ENCODE data around the gene PAX5. TPM values are rescaled to one million over a fixed set of nuclear protein-coding genes. Genes with fewer than 3 reads are reported as not detected.

The PAX5 gene
- total RNA-seq, 2 experiments from 2014 or later, result 62.5 to 141 TPM

DNA sequence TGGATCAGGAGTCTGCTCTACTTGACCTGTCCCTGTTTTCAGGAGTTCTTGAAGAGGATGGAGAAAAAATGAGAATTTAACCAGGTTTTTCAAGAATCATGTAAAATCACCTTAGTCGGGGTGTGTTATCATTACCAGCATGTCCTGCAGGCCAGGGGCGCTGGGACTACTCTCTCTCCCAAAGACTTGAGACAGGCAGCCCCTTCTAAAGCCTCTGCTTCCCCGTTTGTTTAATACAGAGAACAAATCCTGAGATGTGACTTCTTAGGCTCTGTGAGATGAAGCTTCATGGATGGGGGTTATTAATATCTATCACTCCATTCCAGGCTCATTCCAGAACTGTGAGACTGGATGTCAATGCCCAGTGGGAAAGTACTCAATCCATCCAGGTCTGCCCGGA is 3.0 kb downstream of the PAX5 start:
- peaks cover 41% of the 10 kb centered on the region for H3K36me3 ChIP-seq (ENCODE audit: insufficient read depth, low read length)
- CTCF ChIA-PET (ENCODE audit: unreplicated experiment), result no interaction called here

GRCh38 chr9:37030611-37030939 is 3.5 kb downstream of the PAX5 start:
- peak; percentile 83 for DNase-seq (ENCODE audit: low spot score)
- intact Hi-C loops (cut with micrococcal nuclease; ENCODE audit: unreplicated experiment), result loop anchor here (1.0 to 5.0 kb wide), 4 partner anchors 26 to 342 kb away; no protein-coding TSS in a partner anchor
- Histone ChIP-seq H4K20me1 (ENCODE audit: insufficient read depth, low read length) (peaks cover 31% of the 10 kb centered on the region), H3K36me3 (ENCODE audit: insufficient read depth, low read length) (peaks cover 46% of the 10 kb centered on the region), H3K4me1 (ENCODE audit: insufficient read depth, low read length, poor library complexity, severe bottlenecking) (peaks cover 59% of the 10 kb centered on the region), H3K27ac (ENCODE audit: low read depth, low read length, poor library complexity, severe bottlenecking) (peak overlapping the region; percentile 95), H3K9me3 (ENCODE audit: low read length) (no peaks in the 10 kb centered on the region), H3K79me2 (ENCODE audit: insufficient read depth, low read depth, low read length) (peaks cover 90% of the 10 kb centered on the region), H2AFZ (ENCODE audit: low read length) (no peak overlapping the region), H3K9me2 (ENCODE audit: insufficient read depth, low read length) (no peaks in the 10 kb centered on the region), H3K4me2 (ENCODE audit: low read length) (peak overlapping the region; percentile 81), H3K4me3 (ENCODE audit: low read depth, low read length, poor library complexity, severe bottlenecking) (peak overlapping the region; percentile 88)
- ChIA-PET CTCF (ENCODE audit: unreplicated experiment) (no interaction called here), POLR2A (interaction anchor here (1.4 kb wide), 1 partner anchor 52 kb away, joined by 5 read pairs; no protein-coding TSS in a partner anchor)
- no TSS peak for BruUV-seq (replicated peaks)
- TF ChIP-seq EZH2phosphoT487 (IDR thresholded peaks at IDR 0.05; ENCODE audit: borderline replicate concordance, low read depth, low read length) (no peak), CTCF (conservative IDR thresholded peaks at IDR 0.05; ENCODE audit: low read length) (no peak)

More for the DNA sequence above, 3.0 kb downstream of the PAX5 start:
- POLR2A ChIA-PET, result interaction anchor here (0.5 to 1.3 kb wide), 6 partner anchors 51 to 298 kb away, joined by 3 read pairs; no protein-coding TSS in a partner anchor
- peak; percentile 43 for DNase-seq (ENCODE audit: low spot score)
- peaks cover 26% of the 10 kb centered on the region for H4K20me1 ChIP-seq (ENCODE audit: insufficient read depth, low read length)
- no peak overlapping the region for H2AFZ ChIP-seq (ENCODE audit: low read length)
- H3K79me2 ChIP-seq (ENCODE audit: insufficient read depth, low read depth, low read length), result peaks cover 90% of the 10 kb centered on the region
- H3K4me2 ChIP-seq (ENCODE audit: low read length), result peak overlapping the region; percentile 81
- peak overlapping the region; percentile 95 for H3K27ac ChIP-seq (ENCODE audit: low read depth, low read length, poor library complexity, severe bottlenecking)
- TF ChIP-seq EZH2phosphoT487 (IDR thresholded peaks at IDR 0.05; ENCODE audit: borderline replicate concordance, low read depth, low read length) (no peak), CTCF (conservative IDR thresholded peaks at IDR 0.05; ENCODE audit: low read length) (no peak)
- H3K9me2 ChIP-seq (ENCODE audit: insufficient read depth, low read length), result no peaks in the 10 kb centered on the region
- intact Hi-C loops (cut with micrococcal nuclease; ENCODE audit: unreplicated experiment), result loop anchor here (5.0 kb wide), 3 partner anchors 111 to 341 kb away; no protein-coding TSS in a partner anchor
- H3K4me3 ChIP-seq (ENCODE audit: low read depth, low read length, poor library complexity, severe bottlenecking), result peak overlapping the region; percentile 88
- no TSS peak for BruUV-seq (replicated peaks)
- peaks cover 59% of the 10 kb centered on the region for H3K4me1 ChIP-seq (ENCODE audit: insufficient read depth, low read length, poor library complexity, severe bottlenecking)
- H3K9me3 ChIP-seq (ENCODE audit: low read length), result no peaks in the 10 kb centered on the region
